PC-3 (cell line): Measurements from ENCODE around the gene SVIL.

Source experiments
- EZH2 ChIP-seq: fragments of 300-600 bp; sonication (generic); IDR thresholded peaks from one replicate; pipeline ENCODE4 v1.6.1; 2017; ENCODE audit warnings: antibody characterized with exemption, mild to moderate bottlenecking, low read length; ENCODE audit not compliant: unreplicated experiment
- EZH2phosphoT487 ChIP-seq: fragments of 300-600 bp; sonication (generic); IDR thresholded peaks from 2 replicates; pipeline ENCODE4 v1.6.1; 2018; ENCODE audit warnings: mild to moderate bottlenecking, antibody characterized with exemption, low read length, borderline replicate concordance
- TF ChIP-seq, protein P1 (sequence below): fragments of 300-600 bp; sonication (generic); conservative IDR thresholded peaks from 2 replicates; pipeline ENCODE4 v1.5.1; 2017; ENCODE audit warnings: antibody characterized with exemption, low read depth, mild to moderate bottlenecking, low read length

DNA sequence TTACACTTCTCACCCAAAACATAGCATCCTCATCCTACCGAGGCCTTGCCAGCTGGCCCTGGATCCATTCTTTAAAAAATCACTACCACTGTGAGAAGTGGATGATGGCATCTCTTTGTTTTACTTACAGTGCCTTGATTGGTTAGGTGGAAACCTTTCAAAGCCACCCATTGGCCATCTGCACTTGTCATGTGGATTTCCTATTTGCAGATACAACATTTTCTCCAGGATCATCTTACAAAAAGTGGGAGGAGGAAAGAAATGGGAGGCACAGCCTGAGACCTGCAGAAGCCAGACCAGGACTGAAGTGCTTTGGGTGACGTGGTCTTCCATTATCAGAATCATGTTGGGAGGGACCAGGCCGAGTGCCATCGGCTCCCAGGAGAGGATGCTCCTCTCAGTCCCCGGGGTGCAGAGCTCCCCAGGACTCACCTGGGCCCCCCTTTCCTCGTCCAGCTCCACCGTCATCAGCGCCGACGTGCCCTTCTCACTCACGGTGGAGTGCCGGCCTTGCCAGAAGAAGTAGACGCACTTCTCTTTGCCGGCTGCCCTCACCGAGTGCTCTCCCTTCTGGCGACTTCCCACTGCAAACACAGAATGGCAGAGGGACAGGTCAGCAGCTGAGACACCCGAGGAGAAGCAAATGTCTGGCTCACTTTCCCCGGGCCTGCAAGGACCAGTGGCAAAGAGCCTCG, 161.2 kb downstream of the SVIL start:
- TF ChIP-seq, protein P1, sequence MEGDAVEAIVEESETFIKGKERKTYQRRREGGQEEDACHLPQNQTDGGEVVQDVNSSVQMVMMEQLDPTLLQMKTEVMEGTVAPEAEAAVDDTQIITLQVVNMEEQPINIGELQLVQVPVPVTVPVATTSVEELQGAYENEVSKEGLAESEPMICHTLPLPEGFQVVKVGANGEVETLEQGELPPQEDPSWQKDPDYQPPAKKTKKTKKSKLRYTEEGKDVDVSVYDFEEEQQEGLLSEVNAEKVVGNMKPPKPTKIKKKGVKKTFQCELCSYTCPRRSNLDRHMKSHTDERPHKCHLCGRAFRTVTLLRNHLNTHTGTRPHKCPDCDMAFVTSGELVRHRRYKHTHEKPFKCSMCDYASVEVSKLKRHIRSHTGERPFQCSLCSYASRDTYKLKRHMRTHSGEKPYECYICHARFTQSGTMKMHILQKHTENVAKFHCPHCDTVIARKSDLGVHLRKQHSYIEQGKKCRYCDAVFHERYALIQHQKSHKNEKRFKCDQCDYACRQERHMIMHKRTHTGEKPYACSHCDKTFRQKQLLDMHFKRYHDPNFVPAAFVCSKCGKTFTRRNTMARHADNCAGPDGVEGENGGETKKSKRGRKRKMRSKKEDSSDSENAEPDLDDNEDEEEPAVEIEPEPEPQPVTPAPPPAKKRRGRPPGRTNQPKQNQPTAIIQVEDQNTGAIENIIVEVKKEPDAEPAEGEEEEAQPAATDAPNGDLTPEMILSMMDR, result no peak
- no peak for TF ChIP-seq EZH2phosphoT487
- no peak for TF ChIP-seq EZH2
